IgD-negative memory B cell (primary cell): ENCODE measurements around the gene FILIP1L. TPM values are rescaled to one million over a fixed set of nuclear protein-coding genes. Genes with fewer than 3 reads are reported as not detected.

Experiments
- H3K27ac Mint-ChIP-seq, 3 donors: one replicate each; pipeline ENCODE4 v1.8.0; 2020 to 2022; ENCODE audit warnings: mild to moderate bottlenecking in 3 of 3, mixed read lengths in 3 of 3, moderate library complexity in 1 of 3
- H3K27me3 Mint-ChIP-seq: one replicate; pipeline ENCODE4 v1.8.0; 2021; ENCODE audit warnings: mixed read lengths
- H3K36me3 Mint-ChIP-seq: one replicate; pipeline ENCODE4 v1.8.0; 2020; ENCODE audit warnings: mild to moderate bottlenecking, mixed read lengths
- H3K4me1 Mint-ChIP-seq, 3 donors: one replicate each; pipeline ENCODE4 v1.8.0; 2020 to 2022; ENCODE audit warnings: mixed read lengths in 3 of 3, mild to moderate bottlenecking in 1 of 3
- H3K4me3 Mint-ChIP-seq, 4 donors: one replicate each; pipeline ENCODE4 v1.8.0; 2020 to 2022; ENCODE audit warnings: mild to moderate bottlenecking in 4 of 4, mixed read lengths in 4 of 4, moderate library complexity in 3 of 4
- H3K9me3 Mint-ChIP-seq, 3 donors: one replicate each; pipeline ENCODE4 v1.8.0; 2020 to 2021; ENCODE audit warnings: mixed read lengths in 3 of 3, mild to moderate bottlenecking in 1 of 3
- polyA plus RNA-seq: library from polyadenylated mRNA; unstranded; fragments of 300-500 nt; fragmentation: Illumina TruSeq; gene quantifications from one replicate; pipeline ENCODE4 v1.2.3, GENCODE V29; 2021

Gene FILIP1L
- polyA plus RNA-seq, 1 donor from 2014 or later, result 1.1 TPM

DNA sequence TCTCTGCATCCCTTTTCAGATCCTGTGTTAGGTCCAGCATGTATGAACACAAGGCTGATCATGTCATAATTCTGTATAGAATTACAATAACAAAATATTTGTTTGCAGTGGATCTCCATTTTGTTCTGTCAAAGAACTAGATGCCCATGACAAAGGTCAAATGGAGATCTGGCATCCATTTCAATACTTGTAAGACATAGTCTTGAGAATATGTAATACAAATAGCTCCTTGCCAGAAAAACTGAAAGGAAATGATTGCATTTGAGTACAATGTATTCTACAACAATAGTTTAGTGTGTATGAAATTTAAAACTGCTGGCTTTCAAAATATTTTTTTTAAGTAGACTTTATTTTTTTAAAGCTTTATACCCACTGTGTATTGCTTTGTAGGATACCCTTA is 195.6 kb downstream of the FILIP1L start:
- Mint-ChIP-seq H3K4me3 (no peak overlapping the region), H3K27me3 (no peaks in the 10 kb centered on the region), H3K27ac (no peak overlapping the region), H3K9me3 (peaks cover 0 to 2% (median 0%) of the 10 kb centered on the region in 3 donors), H3K36me3 (no peaks in the 10 kb centered on the region), H3K4me1 (peaks cover 6 to 18% (median 15%) of the 10 kb centered on the region in 3 donors)

- Mint-ChIP-seq H3K4me1 (peaks cover 4 to 10% (median 8%) of the 10 kb centered on the region in 3 donors), H3K4me3 (no peak overlapping the region), H3K27me3 (no peaks in the 10 kb centered on the region), H3K36me3 (peaks cover 2% of the 10 kb centered on the region), H3K27ac (no peak overlapping the region), H3K9me3 (peaks cover 0 to 1% (median 0%) of the 10 kb centered on the region in 3 donors)
These were observed 198.3 kb downstream of the FILIP1L start for GRCh38 chr3:99915906-99916432.

- H3K27ac Mint-ChIP-seq, result no peak overlapping the region
These were observed 202.9 kb downstream of the FILIP1L start for GRCh38 chr3:99911433-99911832.

DNA sequence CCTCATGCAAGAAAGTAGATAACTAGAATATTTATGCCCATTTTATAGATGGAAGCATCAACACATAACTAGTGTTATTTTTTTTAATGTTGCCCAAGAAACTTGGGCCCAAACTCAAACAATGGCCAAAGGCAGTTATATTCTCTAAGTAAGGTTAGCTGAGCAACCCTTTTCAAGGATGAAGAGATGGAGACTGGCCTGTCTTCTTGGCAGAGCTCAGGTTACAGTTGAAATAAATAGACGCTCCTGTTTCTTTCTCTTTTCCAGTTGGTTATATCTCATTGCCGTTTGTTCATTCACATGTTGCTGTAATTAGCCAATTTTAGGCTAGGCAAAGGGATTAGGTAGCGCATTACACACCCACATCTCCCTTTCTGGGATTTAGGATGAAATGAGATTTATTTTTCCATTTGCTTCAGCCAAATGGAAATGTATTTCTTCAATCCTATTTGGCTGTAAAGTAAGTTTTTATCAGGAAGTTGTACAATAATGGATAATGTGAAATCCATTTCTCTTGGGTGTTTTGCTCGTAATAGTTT is 203.5 kb downstream of the FILIP1L start:
- H3K27me3 Mint-ChIP-seq, result no peaks in the 10 kb centered on the region
- peaks cover 0 to 1% (median 0%) of the 10 kb centered on the region in 3 donors for H3K9me3 Mint-ChIP-seq
- peaks cover 4% of the 10 kb centered on the region for H3K36me3 Mint-ChIP-seq
- H3K4me3 Mint-ChIP-seq, result no peak overlapping the region
- peaks cover 0 to 4% (median 0%) of the 10 kb centered on the region in 3 donors for H3K4me1 Mint-ChIP-seq
- no peak overlapping the region for H3K27ac Mint-ChIP-seq

More at GRCh38 chr3:99911433-99911832, 202.9 kb downstream of the FILIP1L start:
- H3K36me3 Mint-ChIP-seq, result peaks cover 2% of the 10 kb centered on the region
- peaks cover 0 to 4% (median 0%) of the 10 kb centered on the region in 3 donors for H3K4me1 Mint-ChIP-seq
- H3K9me3 Mint-ChIP-seq, result peaks cover 0 to 1% (median 0%) of the 10 kb centered on the region in 3 donors
- H3K27me3 Mint-ChIP-seq, result no peaks in the 10 kb centered on the region
- no peak overlapping the region for H3K4me3 Mint-ChIP-seq

GRCh38 chr3:99909714-99910495 is 204.4 kb downstream of the FILIP1L start:
- Mint-ChIP-seq H3K4me1 (peaks cover 0 to 6% (median 0%) of the 10 kb centered on the region in 3 donors), H3K27ac (no peak overlapping the region), H3K4me3 (no peak overlapping the region), H3K36me3 (peaks cover 4% of the 10 kb centered on the region), H3K9me3 (peaks cover 0 to 1% (median 0%) of the 10 kb centered on the region in 3 donors), H3K27me3 (no peaks in the 10 kb centered on the region)

- peaks cover 0 to 10% (median 0%) of the 10 kb centered on the region in 3 donors for H3K4me1 Mint-ChIP-seq
- no peaks in the 10 kb centered on the region for H3K27me3 Mint-ChIP-seq
- H3K9me3 Mint-ChIP-seq, result peaks cover 0 to 1% (median 0%) of the 10 kb centered on the region in 3 donors
- no peak overlapping the region for H3K27ac Mint-ChIP-seq
- peaks cover 3% of the 10 kb centered on the region for H3K36me3 Mint-ChIP-seq
- no peak overlapping the region for H3K4me3 Mint-ChIP-seq
These were observed 206.2 kb downstream of the FILIP1L start for GRCh38 chr3:99907959-99908544.

GRCh38 chr3:99903869-99904268 is 210.4 kb downstream of the FILIP1L start:
- peaks cover 2% of the 10 kb centered on the region for H3K36me3 Mint-ChIP-seq
- H3K4me1 Mint-ChIP-seq, result peaks cover 0 to 16% (median 0%) of the 10 kb centered on the region in 3 donors
- no peak overlapping the region for H3K27ac Mint-ChIP-seq
- H3K27me3 Mint-ChIP-seq, result no peaks in the 10 kb centered on the region
- no peak overlapping the region for H3K4me3 Mint-ChIP-seq
- no peaks in the 10 kb centered on the region for H3K9me3 Mint-ChIP-seq

GRCh38 chr3:99902091-99902490 is 212.2 kb downstream of the FILIP1L start:
- Mint-ChIP-seq H3K36me3 (peaks cover 2% of the 10 kb centered on the region), H3K4me1 (peaks cover 0 to 14% (median 0%) of the 10 kb centered on the region in 3 donors), H3K27me3 (no peaks in the 10 kb centered on the region), H3K27ac (no peak overlapping the region), H3K4me3 (no peak overlapping the region), H3K9me3 (no peaks in the 10 kb centered on the region)

DNA sequence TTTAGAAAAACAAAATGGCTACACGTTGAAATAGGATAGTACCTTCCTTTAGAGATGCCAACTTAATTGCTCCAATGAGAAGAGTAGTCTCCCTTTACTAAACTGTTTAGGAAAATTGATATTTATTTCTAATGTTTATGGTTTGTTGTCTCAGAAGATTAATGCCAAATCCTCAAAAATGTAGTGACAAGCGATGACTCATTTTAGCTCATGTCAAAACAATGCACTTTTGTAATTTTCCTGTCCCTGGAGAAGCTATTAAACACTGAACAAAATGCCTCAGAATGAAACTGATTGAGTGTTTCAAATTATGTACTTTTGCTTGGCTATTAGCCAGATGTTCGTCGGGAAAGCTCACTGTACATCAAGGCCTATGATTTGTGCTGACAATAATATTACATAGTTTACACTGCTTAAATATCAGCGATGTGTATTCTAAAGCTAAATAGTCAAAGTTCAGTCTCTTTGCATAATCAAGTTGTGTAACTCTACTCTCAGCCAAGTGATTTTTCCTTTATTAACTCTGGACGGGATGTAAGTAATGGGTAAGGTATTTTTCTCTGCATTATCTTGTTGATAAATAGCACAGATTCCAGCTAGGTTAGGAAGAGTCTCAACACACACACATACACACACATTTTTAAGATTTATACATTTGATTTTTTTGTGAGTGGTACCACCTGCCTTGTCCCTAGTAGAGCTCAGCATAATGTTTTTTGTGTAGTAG is 212.9 kb downstream of the FILIP1L start:
- H3K27me3 Mint-ChIP-seq, result no peaks in the 10 kb centered on the region

DNA sequence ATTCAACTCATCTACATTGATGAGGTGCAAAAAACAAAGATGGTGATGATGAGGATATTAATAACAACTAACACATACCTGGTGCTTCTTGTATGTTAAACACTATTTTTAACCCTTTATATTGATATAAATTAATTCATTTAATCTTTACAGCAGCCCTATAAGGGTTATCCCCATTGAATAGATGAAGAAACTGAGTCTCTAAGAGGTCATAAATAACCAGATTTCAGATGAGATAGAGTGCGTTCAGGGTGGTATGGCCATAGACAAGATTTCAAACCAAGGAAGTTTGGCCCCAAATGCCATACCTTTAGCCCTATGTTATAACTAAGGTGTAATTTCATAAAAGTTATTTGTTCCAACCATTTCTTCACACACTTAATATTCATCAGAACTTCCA is 214.1 kb downstream of the FILIP1L start:
- H3K9me3 Mint-ChIP-seq, result no peaks in the 10 kb centered on the region
- no peaks in the 10 kb centered on the region for H3K36me3 Mint-ChIP-seq
- H3K4me3 Mint-ChIP-seq, result no peak overlapping the region
- peaks cover 11 to 24% (median 12%) of the 10 kb centered on the region in 3 donors for H3K4me1 Mint-ChIP-seq
- no peak overlapping the region for H3K27ac Mint-ChIP-seq
- H3K27me3 Mint-ChIP-seq, result no peaks in the 10 kb centered on the region

More for the DNA sequence above, 212.9 kb downstream of the FILIP1L start:
- no peak overlapping the region for H3K27ac Mint-ChIP-seq
- H3K4me1 Mint-ChIP-seq, result peaks cover under 1 to 13% (median 1%) of the 10 kb centered on the region in 3 donors
- H3K4me3 Mint-ChIP-seq, result no peak overlapping the region
- H3K9me3 Mint-ChIP-seq, result no peaks in the 10 kb centered on the region
- peaks cover 2% of the 10 kb centered on the region for H3K36me3 Mint-ChIP-seq

DNA sequence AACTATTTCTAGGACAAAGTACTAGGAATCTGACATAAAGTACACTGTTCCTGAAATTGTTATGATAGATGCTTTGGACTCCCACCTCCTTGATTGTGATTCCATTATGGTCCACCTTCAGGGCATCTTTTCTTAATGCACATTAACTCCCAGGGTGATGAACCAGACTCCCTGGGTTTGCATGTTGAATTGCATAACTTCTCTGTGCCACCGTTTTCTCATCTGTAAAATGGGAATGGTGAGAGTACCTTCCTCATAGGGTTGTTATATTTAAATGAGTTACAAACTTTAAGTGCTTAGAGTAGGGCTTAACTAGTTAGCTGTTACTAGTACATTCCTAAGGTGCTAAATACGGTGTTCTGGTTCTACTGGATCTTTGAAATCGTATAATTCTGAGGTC is 214.7 kb downstream of the FILIP1L start:
- Mint-ChIP-seq H3K36me3 (no peaks in the 10 kb centered on the region), H3K4me3 (no peak overlapping the region), H3K27ac (no peak overlapping the region), H3K4me1 (peaks cover 12 to 25% (median 14%) of the 10 kb centered on the region in 3 donors), H3K9me3 (no peaks in the 10 kb centered on the region), H3K27me3 (no peaks in the 10 kb centered on the region)

- no peaks in the 10 kb centered on the region for H3K9me3 Mint-ChIP-seq
- H3K36me3 Mint-ChIP-seq, result no peaks in the 10 kb centered on the region
- H3K4me3 Mint-ChIP-seq, result no peak overlapping the region
- H3K27me3 Mint-ChIP-seq, result no peaks in the 10 kb centered on the region
- H3K4me1 Mint-ChIP-seq, result peaks cover 17 to 22% (median 19%) of the 10 kb centered on the region in 3 donors
- peak overlapping the region in 1 of 3 donors; percentile 39 for H3K27ac Mint-ChIP-seq
These were observed 217.8 kb downstream of the FILIP1L start for GRCh38 chr3:99896482-99896881.

DNA sequence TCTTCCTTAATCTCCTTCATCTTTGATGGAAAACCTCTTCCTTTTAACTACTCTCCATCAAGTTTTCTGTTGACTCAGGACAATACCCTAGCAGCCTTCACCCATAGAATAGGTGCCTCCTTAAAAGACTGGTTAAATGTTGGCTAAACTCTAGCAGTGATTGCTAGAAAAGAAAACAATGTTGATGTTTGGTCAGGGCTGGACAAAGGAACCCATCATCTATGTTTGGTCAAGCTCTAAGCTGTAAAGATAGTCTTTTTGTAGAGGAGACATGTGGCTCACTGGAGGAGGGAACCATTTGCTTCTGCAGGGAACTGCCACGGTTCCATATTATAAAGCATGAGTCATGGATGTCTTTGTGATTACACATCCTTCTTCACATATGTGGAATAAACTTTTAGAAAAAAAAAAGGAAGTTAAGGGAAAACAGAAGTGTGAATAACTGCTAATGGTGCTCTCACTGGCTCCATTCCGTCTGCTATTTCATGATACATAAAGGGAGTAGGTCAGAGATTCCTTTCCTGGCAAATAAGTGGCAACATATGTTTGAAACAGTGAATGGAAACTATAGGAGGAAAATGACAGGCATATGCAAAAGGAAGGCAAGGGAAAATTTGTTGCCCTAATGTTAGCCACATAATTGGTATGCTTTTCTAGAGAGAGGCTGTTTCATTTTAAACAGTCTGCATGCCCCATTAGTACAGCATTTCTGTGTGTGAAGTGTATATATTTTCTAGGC is 218.4 kb downstream of the FILIP1L start:
- no peaks in the 10 kb centered on the region for H3K36me3 Mint-ChIP-seq
- H3K9me3 Mint-ChIP-seq, result no peaks in the 10 kb centered on the region
- H3K27ac Mint-ChIP-seq, result peak overlapping the region in 1 of 3 donors; percentile 39
- peaks cover 16 to 22% (median 17%) of the 10 kb centered on the region in 3 donors for H3K4me1 Mint-ChIP-seq
- peak overlapping the region in 1 of 4 donors; percentile 70 for H3K4me3 Mint-ChIP-seq
- H3K27me3 Mint-ChIP-seq, result no peaks in the 10 kb centered on the region

- Mint-ChIP-seq H3K4me1 (peaks cover 16 to 22% (median 17%) of the 10 kb centered on the region in 3 donors), H3K9me3 (no peaks in the 10 kb centered on the region), H3K36me3 (peaks cover under 1% of the 10 kb centered on the region), H3K4me3 (peak overlapping the region in 1 of 4 donors; percentile 11), H3K27me3 (no peaks in the 10 kb centered on the region), H3K27ac (no peak overlapping the region)
These were observed 219.1 kb downstream of the FILIP1L start for GRCh38 chr3:99895131-99895696.
